HG02798 (cell line): ENCODE results near the gene KLLN.
A peak's percentile ranks its signal among the peaks of the same experiment; 100 is the strongest.
"Not testable (repeated sequence)": the region's sequence is repeated elsewhere in the genome, so short reads cannot be mapped to it uniquely, and the experiment has no call there.

ENCODE experiments used
- ATAC-seq: cut with Tn5 transposase; IDR thresholded peaks from one replicate; pipeline ENCODE4 v1.9.1; 2021; ENCODE audit warnings: mild to moderate bottlenecking; ENCODE audit not compliant: unreplicated experiment, poor library complexity

The KLLN gene

GRCh38 chr10:87843714-87844113, 19.6 kb downstream of the KLLN start:
- ATAC-seq, result no peak

DNA sequence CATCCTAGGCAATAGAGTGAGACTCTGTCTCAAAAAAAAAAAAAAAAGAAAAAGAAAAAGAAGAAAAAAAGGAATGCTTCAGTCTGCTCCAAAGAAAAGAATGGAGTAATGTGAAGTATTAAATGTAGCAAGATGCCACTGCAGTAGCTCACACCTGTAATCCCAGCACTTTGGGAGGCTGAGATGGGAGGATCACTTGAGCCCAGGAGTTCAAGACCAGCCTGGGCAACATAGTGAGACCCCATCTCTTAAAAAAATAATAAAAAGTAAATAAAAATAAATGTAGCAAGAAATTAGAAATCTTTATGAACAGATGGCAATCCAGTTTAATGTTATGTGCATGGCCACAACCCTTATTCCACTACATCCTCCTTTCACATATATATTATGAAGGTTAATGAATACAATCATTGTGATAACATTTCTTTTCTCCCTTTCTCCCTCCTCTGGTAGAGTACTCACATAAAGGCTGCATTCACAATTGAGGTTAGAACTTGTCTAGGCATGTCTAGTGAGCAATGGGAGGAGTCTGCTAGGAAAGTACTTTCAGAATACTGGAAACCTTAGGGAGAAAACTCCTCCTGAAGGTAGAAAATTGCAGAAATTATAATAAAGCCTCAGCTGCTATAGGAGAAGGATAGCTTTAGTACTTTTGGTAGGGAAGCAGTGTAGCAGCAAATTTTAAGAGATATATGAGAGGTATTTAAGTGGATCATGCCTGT, 20.4 kb downstream of the KLLN start:
- ATAC-seq, result no peak

DNA sequence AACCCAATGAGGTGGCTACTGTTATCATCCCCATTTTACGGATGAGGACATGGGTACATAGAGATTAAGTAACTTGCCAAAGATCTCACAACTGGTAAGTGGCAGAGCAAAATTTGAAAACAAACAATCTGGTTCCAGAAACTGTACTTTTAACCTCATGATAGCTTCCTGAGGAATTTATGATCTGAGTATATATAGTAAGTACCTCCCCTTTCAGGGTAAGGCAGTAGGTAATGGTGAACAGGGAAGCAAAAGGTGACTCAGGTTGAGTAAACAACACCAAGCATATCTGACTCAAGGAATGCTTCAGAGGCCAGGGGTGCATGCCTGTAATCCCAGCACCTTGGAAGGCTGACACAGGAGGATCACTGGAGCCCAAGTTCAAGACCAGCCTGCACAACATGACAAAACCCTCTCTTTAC, 21.1 kb downstream of the KLLN start:
- ATAC-seq, result no peak

- ATAC-seq, result no peak
These were observed 22.1 kb downstream of the KLLN start for GRCh38 chr10:87841186-87841585.

GRCh38 chr10:87838650-87839049, 24.7 kb downstream of the KLLN start:
- no peak for ATAC-seq

DNA sequence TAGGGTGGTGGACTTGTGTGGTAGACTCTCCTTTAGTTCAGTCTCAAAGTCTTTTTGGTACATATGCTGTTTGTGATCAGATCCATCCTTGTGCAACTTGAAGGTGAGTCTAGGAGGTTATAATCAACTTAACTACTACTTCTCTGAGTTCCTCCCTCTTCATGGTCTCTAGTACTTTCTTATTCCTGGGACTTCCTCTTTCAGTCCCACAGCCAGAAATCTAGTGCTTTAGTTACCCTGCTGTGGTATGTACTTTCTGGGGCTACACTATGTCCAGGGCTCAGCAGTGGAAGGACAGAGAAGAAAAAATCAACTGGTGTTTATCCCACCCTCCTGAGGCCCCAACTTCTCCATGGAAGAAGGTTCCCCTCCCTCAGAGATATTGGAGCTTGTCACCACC, 25.9 kb downstream of the KLLN start:
- ATAC-seq, result no peak

- ATAC-seq, result no peak
These were observed 27.2 kb downstream of the KLLN start for GRCh38 chr10:87836098-87836497.

- no peak for ATAC-seq
These were observed 33.2 kb downstream of the KLLN start for GRCh38 chr10:87829986-87830729.

DNA sequence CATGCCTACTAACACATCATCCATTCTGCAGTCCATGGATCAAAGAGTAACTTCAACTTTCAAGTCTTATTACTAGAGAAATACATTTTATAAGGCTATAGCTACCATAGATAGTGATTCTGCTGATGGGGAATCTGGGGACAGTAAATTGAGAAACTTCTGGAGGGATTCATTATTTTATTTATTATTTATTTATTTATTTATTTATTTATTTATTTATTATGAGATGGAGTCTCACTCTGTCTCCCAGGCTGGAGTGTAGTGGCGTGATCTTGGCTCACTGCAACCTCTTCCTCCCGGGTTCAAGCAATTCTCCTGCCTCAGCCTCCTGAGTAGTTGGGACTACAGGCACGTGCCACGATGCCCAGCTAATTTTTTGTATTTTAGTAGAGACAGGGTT, 34.3 kb downstream of the KLLN start:
- ATAC-seq, result not testable (repeated sequence)

DNA sequence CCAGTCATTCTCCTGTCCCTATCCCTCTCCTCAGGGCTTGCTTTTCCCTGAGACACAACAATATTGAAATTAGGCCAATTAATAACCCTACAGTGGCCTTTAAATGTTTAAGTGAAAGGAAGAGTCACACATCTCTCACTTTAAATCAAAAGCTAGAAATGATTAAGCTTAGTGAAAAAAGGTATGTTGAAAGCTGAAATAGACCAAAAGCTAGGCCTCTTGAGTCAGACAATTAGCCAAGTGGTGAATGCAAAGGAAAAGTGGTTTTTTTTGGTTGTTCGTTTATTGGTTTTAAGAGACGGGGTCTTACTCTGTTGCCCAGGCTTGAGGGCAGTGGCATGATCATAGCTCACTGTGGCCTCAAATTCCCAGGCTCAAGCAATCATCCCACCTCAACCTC, 35.7 kb downstream of the KLLN start:
- no peak for ATAC-seq

GRCh38 chr10:87826653-87827052, 36.7 kb downstream of the KLLN start:
- no peak for ATAC-seq

DNA sequence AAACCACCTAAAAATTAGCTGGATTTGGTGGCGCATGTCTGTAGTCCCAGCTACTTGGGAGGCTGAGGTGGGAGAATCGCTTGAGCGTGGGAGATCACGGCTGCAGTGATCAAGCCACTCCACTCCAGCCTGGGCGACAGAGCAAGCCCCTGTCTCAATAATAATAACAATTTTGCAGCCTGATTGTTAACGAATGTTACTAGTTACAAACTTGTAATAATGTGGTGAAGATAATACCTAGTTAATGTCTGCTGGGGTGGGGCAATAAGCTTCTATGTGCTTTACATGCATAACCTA, 44.1 kb downstream of the KLLN start:
- no peak for ATAC-seq

DNA sequence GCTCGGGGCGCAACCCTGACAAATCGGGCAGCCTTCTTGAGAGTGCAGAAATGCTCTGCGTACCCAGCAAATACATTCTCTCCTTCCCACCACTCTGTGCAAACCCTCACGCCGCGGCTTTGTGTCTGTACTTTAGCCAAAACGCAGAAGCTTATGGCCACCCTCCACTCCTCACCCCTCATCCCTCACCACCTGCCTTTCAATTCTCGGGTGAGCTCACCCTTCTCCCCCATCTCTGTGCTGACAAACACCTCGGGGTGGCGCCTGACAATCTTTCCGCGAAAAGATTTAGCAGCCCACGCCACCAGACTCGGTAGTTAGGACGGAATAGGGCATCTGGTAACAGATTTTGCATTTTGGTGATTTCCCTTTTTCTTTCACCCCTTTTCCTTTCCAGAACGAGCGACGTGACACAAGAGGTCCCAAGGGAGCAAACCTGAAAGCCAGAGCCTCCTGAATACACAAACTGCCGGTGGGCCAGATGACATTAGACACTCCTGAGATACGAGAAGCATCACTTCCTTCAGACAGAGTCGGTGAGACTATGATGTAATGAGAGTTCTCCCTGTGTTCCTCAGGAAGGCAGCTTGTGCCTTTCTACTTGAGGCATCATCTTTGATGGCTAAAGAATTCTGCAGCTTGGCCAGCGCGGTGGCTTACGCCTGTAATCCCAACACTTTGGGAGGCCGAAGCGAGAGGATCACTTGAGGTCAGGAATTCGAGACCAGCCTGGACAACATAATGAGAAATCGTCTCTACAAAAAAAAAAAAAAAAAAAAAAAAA, 44.6 kb downstream of the KLLN start:
- peak; percentile 51 for ATAC-seq

- peak; percentile 87 for ATAC-seq
These were observed 45.5 kb downstream of the KLLN start, which contains the start of gene ATAD1 for GRCh38 chr10:87817609-87818504. ATAD1 (minus strand) TSS chr10:87818226; CDS start chr10:87814599, 3,627 bp downstream.

DNA sequence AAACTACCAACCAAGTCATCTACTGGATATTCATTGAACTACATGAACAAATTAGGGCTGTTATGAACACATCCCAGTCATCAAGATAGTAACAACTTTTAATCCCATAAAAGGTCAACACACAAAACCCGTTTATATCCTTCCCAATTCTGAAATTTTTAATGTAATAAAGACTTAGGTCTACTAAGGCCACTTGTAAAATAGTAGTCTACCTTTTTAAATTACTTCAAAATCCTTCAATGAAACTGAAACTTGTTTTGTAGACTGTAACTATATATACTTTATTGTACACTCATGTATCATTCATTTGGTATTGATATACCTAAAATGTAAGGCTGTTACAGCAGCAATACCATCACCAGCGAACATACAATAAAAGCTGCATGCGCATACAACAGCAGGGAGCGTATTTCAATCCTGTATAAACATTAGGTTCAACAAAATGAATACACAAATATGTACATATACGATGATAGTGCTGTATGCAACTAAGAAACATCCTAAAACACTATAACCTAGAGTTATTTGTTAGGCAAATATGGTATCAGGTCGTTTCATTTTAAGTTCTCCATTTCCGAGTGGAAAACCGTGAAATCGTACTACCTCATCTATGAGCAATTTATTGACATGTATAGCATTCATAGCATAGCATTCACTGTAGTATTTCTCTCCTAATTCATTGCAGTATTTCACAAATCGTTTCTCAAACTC, 46.3 kb downstream of the KLLN start:
- ATAC-seq, result no peak

DNA sequence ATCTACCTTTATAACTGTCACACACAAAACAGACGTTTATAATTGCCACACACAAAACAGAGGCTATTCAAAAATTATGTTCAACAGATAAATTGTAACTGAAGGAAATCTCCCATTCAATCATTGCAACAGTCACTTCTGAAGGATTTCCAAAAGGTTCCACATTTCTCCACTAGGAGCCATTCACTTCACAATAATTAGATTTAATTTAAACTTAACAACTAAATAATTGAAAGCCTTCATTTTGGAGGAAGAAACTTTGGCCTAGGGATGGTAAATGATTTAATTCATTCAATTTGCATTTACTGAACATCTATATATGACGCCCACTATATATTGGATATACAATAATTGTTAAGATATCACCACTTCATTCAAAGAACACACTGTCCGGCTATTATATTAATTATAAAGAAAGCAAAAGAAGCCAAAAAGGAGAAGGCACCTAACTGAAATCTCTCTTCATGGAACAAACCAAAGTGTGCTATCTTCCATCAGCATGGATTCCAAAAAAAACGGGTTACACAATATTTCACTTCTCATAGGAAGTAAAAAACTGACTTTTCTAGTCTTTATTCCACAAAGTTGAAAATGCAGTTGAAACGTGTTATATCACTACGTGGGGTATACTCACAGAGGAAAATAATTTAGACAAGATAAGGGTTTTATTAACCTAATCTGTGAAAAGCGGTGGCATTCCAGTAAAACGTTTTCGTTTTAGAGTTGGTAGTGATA, 47.0 kb downstream of the KLLN start:
- ATAC-seq, result no peak
